Measurements from ENCODE around the gene PRKCSH.
"Not testable (repeated sequence)": the region's sequence is repeated elsewhere in the genome, so short reads cannot be mapped to it uniquely, and the experiment has no call there.

PRKCSH gene

GRCh38 chr19:11418549-11419506 is 16.6 kb upstream of the PRKCSH start, which contains the start of gene RGL3:
TSS of gene RGL3 (minus strand) at chr19:11419314. CDS start at chr19:11419278, 36 bp downstream.
- no peak for DNase-seq (ENCODE audit: low read depth in 2 of 3, low spot score in 1 of 3)

GRCh38 chr19:11420429-11421370 is 14.7 kb upstream of the PRKCSH start:
- no peak for DNase-seq (ENCODE audit: low read depth in 2 of 3, low spot score in 1 of 3)

- DNase-seq (ENCODE audit: low read depth in 2 of 3, low spot score in 1 of 3) = peak; percentile 22 to 56 (median 25)
These were observed 13.9 kb upstream of the PRKCSH start for GRCh38 chr19:11421371-11422098.

DNA sequence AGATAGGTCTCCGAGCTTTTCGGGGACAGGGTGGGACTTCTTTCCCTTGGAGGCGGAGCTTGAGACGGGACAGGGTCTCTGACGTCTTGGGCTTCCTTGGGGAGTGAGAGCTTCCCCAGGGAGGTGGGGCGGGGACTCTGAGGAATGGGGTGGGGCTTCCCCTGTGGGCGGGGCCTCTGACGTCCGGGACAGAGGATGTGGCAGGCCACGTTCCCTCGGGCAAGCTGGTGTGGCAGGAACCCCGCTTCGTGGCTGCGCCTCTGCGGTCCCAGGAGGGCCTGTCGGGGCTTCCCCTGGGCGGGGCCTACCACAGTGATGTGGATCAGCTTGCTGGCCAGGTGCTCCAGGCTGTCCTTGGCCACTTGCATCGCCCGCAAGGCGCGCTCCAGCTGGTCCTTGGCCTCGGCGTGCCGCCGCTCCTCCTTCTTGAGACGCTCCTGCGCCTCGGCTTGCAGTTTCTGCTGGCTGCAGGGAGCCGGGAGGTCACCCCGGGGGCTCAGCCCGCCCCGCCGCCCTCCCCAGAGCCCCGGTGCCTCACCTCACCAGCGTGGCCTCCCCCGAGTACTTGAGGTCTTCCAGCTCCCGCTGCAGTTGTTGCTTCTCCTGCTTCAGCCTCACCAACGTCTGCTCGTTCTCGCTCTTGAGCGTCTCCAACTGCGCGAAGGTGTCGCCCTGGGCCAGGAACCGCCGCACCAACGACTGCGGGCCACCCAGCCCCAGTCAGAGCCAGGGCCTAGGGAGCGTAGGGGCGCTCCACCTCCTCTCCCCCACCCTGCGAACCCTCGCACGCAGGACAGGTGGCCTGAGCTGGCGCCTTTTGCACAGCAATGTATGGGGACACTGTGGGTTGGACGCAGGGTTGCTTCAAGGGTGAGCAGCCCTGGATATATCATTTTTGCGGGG is 13.0 kb upstream of the PRKCSH start:
- peak; percentile 50 to 70 (median 63) for DNase-seq (ENCODE audit: low read depth in 2 of 3, low spot score in 1 of 3)

- no peak for DNase-seq (ENCODE audit: low read depth in 2 of 3, low spot score in 1 of 3)
These were observed 12.2 kb upstream of the PRKCSH start for GRCh38 chr19:11423164-11423790.

GRCh38 chr19:11423791-11424181 is 11.6 kb upstream of the PRKCSH start:
- DNase-seq (ENCODE audit: low read depth in 2 of 3, low spot score in 1 of 3) = no peak

DNA sequence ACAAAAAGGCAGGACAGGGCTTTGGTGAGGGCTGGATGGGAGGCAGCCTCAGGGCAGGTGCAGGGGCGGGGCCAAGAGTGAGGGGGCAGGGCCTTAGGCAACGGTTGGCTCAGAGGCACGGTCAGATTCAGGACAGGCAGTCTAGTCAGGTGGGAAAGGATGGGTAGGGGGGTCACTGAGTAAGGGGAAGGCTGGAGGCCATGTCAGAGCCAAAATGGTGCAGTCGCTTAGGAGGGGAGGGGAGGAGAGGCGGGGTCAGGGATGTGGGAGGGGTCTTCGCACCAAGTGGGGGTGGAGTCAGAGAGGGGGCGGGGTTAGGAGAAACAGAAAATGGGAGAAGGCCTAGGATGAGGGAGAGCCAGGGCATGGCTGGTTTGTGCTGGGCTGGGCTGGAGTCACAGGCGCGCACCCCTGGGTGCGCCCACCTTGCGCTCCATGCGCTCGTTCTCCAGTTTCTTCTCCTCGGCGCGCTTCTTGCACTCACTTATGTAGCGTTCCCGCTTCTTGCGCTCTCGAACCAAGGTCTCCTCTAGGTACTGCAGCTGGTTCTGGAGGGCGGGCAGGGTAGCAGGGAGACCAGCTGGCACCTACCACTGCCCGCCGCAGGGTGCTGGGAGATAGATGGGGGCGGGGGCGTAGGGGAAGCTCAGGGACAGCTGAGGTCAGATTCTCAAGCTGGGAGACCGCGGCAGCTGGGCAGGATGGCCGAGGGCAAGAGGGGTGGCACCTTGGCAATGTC is 9.5 kb upstream of the PRKCSH start:
- no peak for DNase-seq (ENCODE audit: low read depth in 2 of 3, low spot score in 1 of 3)

DNA sequence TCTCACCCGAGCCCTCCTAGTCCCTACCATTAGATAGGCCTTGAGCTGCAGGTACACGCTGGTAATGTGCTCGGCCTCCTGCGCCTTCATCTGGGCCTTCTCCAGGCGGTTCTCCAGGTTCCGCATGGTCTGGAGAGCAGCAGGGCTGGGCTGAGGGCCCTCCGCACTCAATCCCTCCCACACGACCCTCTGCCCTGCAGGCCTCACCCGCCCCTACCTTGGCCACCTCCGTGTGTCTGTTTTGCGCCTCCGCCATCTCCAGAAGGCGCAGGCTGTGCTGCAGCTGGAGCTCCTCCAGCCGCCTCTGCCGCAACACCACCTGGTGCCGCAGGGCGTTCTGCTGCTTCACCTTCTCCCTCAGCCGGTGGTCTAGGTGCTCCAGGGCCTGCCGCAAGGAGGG is 8.8 kb upstream of the PRKCSH start:
- DNase-seq (ENCODE audit: low read depth in 2 of 3, low spot score in 1 of 3) = no peak

GRCh38 chr19:11433526-11433925 is 1.9 kb upstream of the PRKCSH start:
- DNase-seq (ENCODE audit: low read depth in 2 of 3, low spot score in 1 of 3) = not testable (repeated sequence)

- no peak for DNase-seq (ENCODE audit: low read depth in 2 of 3, low spot score in 1 of 3)
These were observed 755 bp upstream of the PRKCSH start for GRCh38 chr19:11434703-11435056.

- peak in 1 of 3 donors; percentile 12 for DNase-seq (ENCODE audit: low read depth in 2 of 3, low spot score in 1 of 3)
These were observed 438 bp downstream of the PRKCSH start for GRCh38 chr19:11435833-11436313.

- DNase-seq (ENCODE audit: low read depth in 2 of 3, low spot score in 1 of 3) = no peak
These were observed 2.5 kb downstream of the PRKCSH start for GRCh38 chr19:11437955-11438354.

DNA sequence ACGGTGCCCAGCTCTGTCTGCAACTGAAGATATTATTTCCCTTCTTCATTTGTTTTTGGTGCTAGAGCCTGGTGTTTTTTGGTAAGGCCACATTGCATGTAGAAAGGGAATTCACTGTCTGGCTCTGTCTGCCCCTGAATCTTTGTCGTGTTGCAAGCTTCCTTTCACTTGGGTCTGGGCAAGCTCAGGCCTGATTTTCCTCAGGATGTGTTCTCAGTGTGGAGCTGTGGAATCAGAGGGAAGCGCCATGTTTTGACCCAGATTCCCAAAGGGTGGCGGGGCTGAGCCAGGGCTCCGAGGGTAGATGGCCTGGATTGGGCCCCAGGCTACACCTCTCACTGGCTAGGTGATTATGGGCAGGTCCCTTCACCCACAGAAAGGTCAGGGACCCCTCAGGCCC is 8.6 kb downstream of the PRKCSH start:
- DNase-seq (ENCODE audit: low read depth in 2 of 3, low spot score in 1 of 3) = no peak

- no peak for DNase-seq (ENCODE audit: low read depth in 2 of 3, low spot score in 1 of 3)
These were observed 9.7 kb downstream of the PRKCSH start for GRCh38 chr19:11445141-11445540.

DNA sequence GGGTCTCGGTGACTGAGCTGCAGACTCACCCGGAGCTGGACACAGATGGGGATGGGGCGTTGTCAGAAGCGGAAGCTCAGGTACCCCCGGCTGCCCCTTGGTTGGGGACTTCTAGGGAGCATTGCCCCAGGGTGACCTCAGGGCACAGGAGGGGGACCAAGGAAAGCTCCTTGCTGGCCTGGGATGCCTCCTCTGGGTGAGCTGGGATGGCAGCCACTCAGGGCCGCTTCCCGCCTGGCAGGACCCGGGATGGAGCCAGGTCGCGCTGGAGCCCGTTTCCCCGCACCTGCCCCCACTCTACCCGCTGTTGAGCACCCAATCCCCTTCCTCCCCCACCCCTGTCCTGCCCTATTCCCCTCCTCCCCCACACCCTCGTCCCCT is 10.8 kb downstream of the PRKCSH start:
- DNase-seq (ENCODE audit: low read depth in 2 of 3, low spot score in 1 of 3) = no peak

GRCh38 chr19:11446652-11447301 is 11.3 kb downstream of the PRKCSH start:
- peak in 1 of 3 donors; percentile 32 for DNase-seq (ENCODE audit: low read depth in 2 of 3, low spot score in 1 of 3)

DNA sequence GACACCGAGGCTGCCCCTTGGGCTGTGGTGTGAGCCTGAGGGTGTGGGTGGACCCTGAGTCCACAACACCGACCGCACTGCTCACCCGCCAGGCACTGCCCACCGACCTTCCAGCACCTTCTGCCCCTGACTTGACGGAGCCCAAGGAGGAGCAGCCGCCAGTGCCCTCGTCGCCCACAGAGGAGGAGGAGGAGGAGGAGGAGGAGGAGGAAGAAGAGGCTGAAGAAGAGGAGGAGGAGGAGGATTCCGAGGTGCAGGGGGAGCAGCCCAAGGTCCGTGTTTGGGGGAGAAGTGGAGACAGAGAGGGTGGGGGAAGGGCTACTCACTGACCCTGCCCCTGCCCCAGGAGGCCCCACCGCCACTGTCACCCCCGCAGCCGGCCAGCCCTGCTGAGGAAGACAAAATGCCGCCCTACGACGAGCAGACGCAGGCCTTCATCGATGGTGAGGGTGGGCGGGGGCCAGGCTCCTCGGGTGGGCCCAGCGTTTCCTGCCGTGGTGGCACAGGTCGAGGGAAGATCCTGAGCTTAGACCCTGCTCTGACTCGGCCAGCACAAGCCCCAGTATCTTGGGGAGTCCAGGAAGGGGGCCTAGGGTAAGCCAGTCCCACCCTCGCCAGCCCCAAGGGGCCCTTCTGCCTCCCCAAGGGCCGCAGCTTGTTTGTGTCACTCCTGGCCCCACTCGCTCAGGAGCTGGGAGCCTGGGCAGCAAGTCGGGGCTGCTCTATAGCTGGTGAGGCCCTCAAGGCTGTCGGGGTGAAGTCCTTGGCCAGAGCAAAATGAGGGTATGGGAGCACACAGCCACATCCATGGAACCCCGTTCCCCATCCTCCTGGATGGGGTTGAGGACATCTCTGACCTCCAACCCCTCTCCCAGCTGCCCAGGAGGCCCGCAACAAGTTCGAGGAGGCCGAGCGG is 12.2 kb downstream of the PRKCSH start:
- no peak for DNase-seq (ENCODE audit: low read depth in 2 of 3, low spot score in 1 of 3)
